Spleen (tissue), 11 donors: ENCODE measurements around the gene DECR2. TPM values are rescaled to one million over a fixed set of nuclear protein-coding genes. Genes with fewer than 3 reads are reported as not detected.

Source experiments
- DNase-seq: peaks from one replicate; pipeline ENCODE4 v3.0.0-alpha.2; 2020
- H3K27ac ChIP-seq, 8 donors: fragments of 200-600 bp; sonication (generic) in 7 of 8; 1 replicate in 4 of 8; 2 replicates in 4 of 8; pipeline versions ENCODE4 v1.5.0 to v1.8.0; 2016 to 2021; ENCODE audit warnings: inconsistent platforms in 4 of 8, mild to moderate bottlenecking in 4 of 8, moderate library complexity in 1 of 8
- H3K27me3 ChIP-seq, 7 donors: fragments of 200-600 bp; sonication (generic) in 6 of 7; replicated peaks in 1 of 7; 1 replicate in 4 of 7; 2 replicates in 3 of 7; pipeline versions ENCODE4 v1.5.0 to v1.8.0; 2016 to 2021; ENCODE audit warnings: inconsistent platforms in 3 of 7, mild to moderate bottlenecking in 1 of 7
- H3K36me3 ChIP-seq, 6 donors: fragments of 200-600 bp; sonication (generic) in 5 of 6; 1 replicate in 4 of 6; 2 replicates in 2 of 6; pipeline versions ENCODE4 v1.5.0 to v1.8.0; 2016 to 2021; ENCODE audit warnings: inconsistent platforms in 2 of 6
- H3K4me1 ChIP-seq, 6 donors: fragments of 200-600 bp; sonication (generic) in 5 of 6; 1 replicate in 3 of 6; 2 replicates in 3 of 6; pipeline versions ENCODE4 v1.5.0 to v1.8.0; 2016 to 2021; ENCODE audit warnings: inconsistent platforms in 3 of 6
- H3K4me3 ChIP-seq, 8 donors: fragments of 200-600 bp; sonication (generic) in 7 of 8; 1 replicate in 4 of 8; 2 replicates in 4 of 8; pipeline versions ENCODE4 v1.5.0 to v1.8.0; 2016 to 2021; ENCODE audit warnings: inconsistent platforms in 4 of 8, mild to moderate bottlenecking in 4 of 8, moderate library complexity in 2 of 8
- H3K9me3 ChIP-seq, 8 donors: fragments of 200-600 bp; sonication (generic) in 7 of 8; 1 replicate in 4 of 8; 2 replicates in 4 of 8; pipeline versions ENCODE4 v1.5.0 to v1.8.0; 2016 to 2021; ENCODE audit warnings: inconsistent platforms in 4 of 8
- CTCF ChIP-seq, 11 experiments: fragments of 200-600 bp in 7 of 11; fragments of 450-650 bp in 4 of 11; sonication (generic) in 4 of 11; IDR thresholded peaks in 8 of 11; conservative IDR thresholded peaks in 3 of 11; 1 replicate in 7 of 11; 2 replicates in 4 of 11; pipeline versions ENCODE4 v1.4.0 to v1.8.0; 2016 to 2021; ENCODE audit warnings: antibody characterized with exemption in 11 of 11, inconsistent platforms in 4 of 11, mild to moderate bottlenecking in 1 of 11
- POLR2A ChIP-seq, 3 donors: fragments of 450-650 bp; IDR thresholded peaks; one replicate each; pipeline ENCODE4 v1.5.1; 2017; ENCODE audit warnings: antibody characterized with exemption in 3 of 3, mild to moderate bottlenecking in 1 of 3
- POLR2AphosphoS5 ChIP-seq, 3 donors: sonication (generic); formaldehyde crosslinking; IDR thresholded peaks; one replicate each; pipeline ENCODE4 v1.5.1; 2017; ENCODE audit warnings: antibody characterized with exemption in 3 of 3
- WGBS, 5 donors: extraction: QIAGEN DNeasy Blood & Tissue Kit in 3 of 5; methylation state at CpG; one replicate each; pipeline versions ENCODE4 v1.1.5 to v1.1.7; 2013 to 2018; 5-methylcytosine and 5-hydroxymethylcytosine counted together
- intact Hi-C: fragments of 100-400 bp; cut with DNase I; formaldehyde crosslinking; loops from one replicate; pipeline ENCODE4 v1.15.0; 2023; ENCODE audit warnings: low total_unique reads
- polyA plus RNA-seq, 3 donors: library from polyadenylated mRNA; stranded (reverse); fragments of 200-250 nt; gene quantifications; one replicate each; pipeline ENCODE4 v1.2.1, GENCODE V29; 2013
- total RNA-seq, 7 donors: library from RNA; depleted of rRNA in 3 of 7; stranded (reverse); fragments of >200 nt in 3 of 7; fragmentation: NEBNext Ultra II Directional in 4 of 7; extraction: Animal tissue kit (Norgen Biotek cat#: 25700) in 4 of 7; gene quantifications; one replicate each; pipeline versions ENCODE4 v1.1.0 to v1.2.1, GENCODE V29; 2016 to 2021
- donor health status: healthy with polysubstance abuse.
- donor health status: DM: no; HTN: no; CAD: no; lungs with moderate emphysema.
- donor health status: DM: no; HTN: no; CAD: no.
- donor health status: Bipolar disorder and iron deficiency.
- donor health status: healthy.
- donor health status: DM: no; HTN: no; CAD: no.
- donor health status: DM: yes; HTN: yes; CAD: no.

Gene DECR2
- total and polyA plus RNA-seq, 10 donors, result 8.9 to 19.5 (median 12.0) TPM

GRCh38 chr16:424623-425081 is 23.0 kb downstream of the DECR2 start:
- no peak for DNase-seq

GRCh38 chr16:425082-425718 is 23.5 kb downstream of the DECR2 start, which contains the start of gene RAB11FIP3:
Gene RAB11FIP3 (plus strand): TSS chr16:425649. CDS start chr16:426007, 358 bp downstream.
- Histone ChIP-seq H3K4me3 (peak within 1 kb of the TSS; percentile 60 to 87 (median 78)), H3K4me1 (peaks cover 6 to 45% (median 33%) of the 10 kb centered on the region in 6 donors), H3K27me3 (peaks cover 0 to 14% (median 0%) of the 10 kb centered on the region in 7 donors), H3K9me3 (no peaks in the 10 kb centered on the region), H3K27ac (peak within 1 kb of the TSS; percentile 61 to 96 (median 90)), H3K36me3 (peaks cover 0 to 7% (median 0%) of the 10 kb centered on the region in 6 donors)
- intact Hi-C loops, result loop anchor here (10.0 kb wide), 1 partner anchor 60 kb away; no protein-coding TSS in a partner anchor
- DNase-seq, result peak; percentile 95
- peak in 1 of 3 donors; percentile 40 for TF ChIP-seq POLR2A (IDR thresholded peaks at IDR 0.05)
- TF ChIP-seq CTCF (IDR thresholded peaks at IDR 0.05 in 8 of 11, conservative IDR thresholded peaks at IDR 0.05 in 3 of 11), result peak in 6 of 11 experiments; percentile 9 to 35 (median 24)
- TF ChIP-seq POLR2AphosphoS5 (IDR thresholded peaks at IDR 0.05), result peak; percentile 86 to 89 (median 89)
- 0 to 1% (median 1%) methylated on average over 15 to 77 of the region's 77 CpGs for WGBS, 5 donors

More at GRCh38 chr16:424623-425081, 23.0 kb downstream of the DECR2 start:
- Histone ChIP-seq H3K4me1 (peaks cover 6 to 45% (median 33%) of the 10 kb centered on the region in 6 donors), H3K9me3 (no peaks in the 10 kb centered on the region), H3K27me3 (peaks cover 0 to 14% (median 0%) of the 10 kb centered on the region in 7 donors), H3K27ac (peak overlapping the region; percentile 61 to 96 (median 90)), H3K36me3 (peaks cover 0 to 1% (median 0%) of the 10 kb centered on the region in 6 donors), H3K4me3 (peak overlapping the region; percentile 60 to 87 (median 78))
- WGBS, 5 donors, result 12 to 49% (median 14%) methylated on average over 9 to 31 of the region's 31 CpGs
- intact Hi-C loops, result loop anchor here (10.0 kb wide), 1 partner anchor 60 kb away; no protein-coding TSS in a partner anchor
- TF ChIP-seq POLR2A (IDR thresholded peaks at IDR 0.05) (no peak), CTCF (IDR thresholded peaks at IDR 0.05 in 8 of 11, conservative IDR thresholded peaks at IDR 0.05 in 3 of 11) (no peak), POLR2AphosphoS5 (IDR thresholded peaks at IDR 0.05) (no peak)

- peaks cover 0 to 14% (median 0%) of the 10 kb centered on the region in 7 donors for H3K27me3 ChIP-seq
- H3K27ac ChIP-seq, result peak overlapping the region; percentile 61 to 96 (median 90)
- DNase-seq, result no peak
- no peaks in the 10 kb centered on the region for H3K9me3 ChIP-seq
- intact Hi-C loops, result loop anchor here (10.0 kb wide), 1 partner anchor 59 kb away; no protein-coding TSS in a partner anchor
- H3K36me3 ChIP-seq, result peaks cover 0 to 9% (median 0%) of the 10 kb centered on the region in 6 donors
- 0 to 1% (median 0%) methylated on average over 7 to 63 of the region's 63 CpGs for WGBS, 5 donors
- H3K4me1 ChIP-seq, result peaks cover 6 to 45% (median 33%) of the 10 kb centered on the region in 6 donors
- H3K4me3 ChIP-seq, result peak overlapping the region; percentile 60 to 87 (median 78)
- TF ChIP-seq CTCF (IDR thresholded peaks at IDR 0.05 in 8 of 11, conservative IDR thresholded peaks at IDR 0.05 in 3 of 11), result no peak
- TF ChIP-seq POLR2AphosphoS5 (IDR thresholded peaks at IDR 0.05), result no peak
- TF ChIP-seq POLR2A (IDR thresholded peaks at IDR 0.05), result no peak
These were observed 24.0 kb downstream of the DECR2 start for GRCh38 chr16:425740-426114.
